IMR-90 (cell line): ENCODE data around the gene GTPBP6.

Experiments used
- BHLHE40 ChIP-seq: fragments of 150-350 bp; IDR thresholded peaks from 2 replicates; pipeline ENCODE4 v1.6.1; 2016; ENCODE audit warnings: mild to moderate bottlenecking, low read depth, low read length
- CEBPB ChIP-seq: IDR thresholded peaks from 2 replicates; pipeline ENCODE4 v1.6.1; 2012; ENCODE audit warnings: low read depth, low read length, improper control_type of control experiment
- CTCF ChIP-seq: conservative IDR thresholded peaks from 2 replicates; pipeline ENCODE4 v1.5.1; 2012; ENCODE audit warnings: mild to moderate bottlenecking, low read depth, low read length, improper control_type of control experiment
- FOS ChIP-seq: fragments of 150-350 bp; IDR thresholded peaks from 2 replicates; pipeline ENCODE4 v1.6.1; 2016; ENCODE audit warnings: low read depth, low read length
- MAZ ChIP-seq: IDR thresholded peaks from 2 replicates; pipeline ENCODE4 v1.6.1; 2012; ENCODE audit warnings: low read depth, mild to moderate bottlenecking, low read length, improper control_type of control experiment, moderate library complexity, borderline replicate concordance
- MXI1 ChIP-seq: IDR thresholded peaks from 2 replicates; pipeline ENCODE4 v1.6.1; 2012; ENCODE audit warnings: low read depth, mild to moderate bottlenecking, low read length, moderate library complexity, borderline replicate concordance
- POLR2A ChIP-seq: IDR thresholded peaks from 2 replicates; pipeline ENCODE4 v1.6.1; 2012; ENCODE audit warnings: mild to moderate bottlenecking, low read depth, low read length
- RAD21 ChIP-seq: IDR thresholded peaks from 2 replicates; pipeline ENCODE4 v1.6.1; 2012; ENCODE audit warnings: low read length, improper control_type of control experiment
- RFX5 ChIP-seq: IDR thresholded peaks from 2 replicates; pipeline ENCODE4 v1.8.0; 2012; ENCODE audit warnings: low read depth, mild to moderate bottlenecking, low read length, moderate library complexity
- TF ChIP-seq, protein P1 (sequence below): fragments of 150-350 bp; IDR thresholded peaks from 2 replicates; pipeline ENCODE4 v1.6.1; 2017; ENCODE audit warnings: mild to moderate bottlenecking, antibody characterized with exemption, low read length, low read depth

GRCh38 chrX:349702-350101, 31.1 kb upstream of the GTPBP6 start:
- TF ChIP-seq MAZ = no peak
- no peak for TF ChIP-seq MXI1
- no peak for TF ChIP-seq POLR2A
- TF ChIP-seq RAD21 = no peak
- TF ChIP-seq CTCF = no peak
- TF ChIP-seq RFX5 = no peak
- TF ChIP-seq FOS = no peak
- TF ChIP-seq, protein P1, sequence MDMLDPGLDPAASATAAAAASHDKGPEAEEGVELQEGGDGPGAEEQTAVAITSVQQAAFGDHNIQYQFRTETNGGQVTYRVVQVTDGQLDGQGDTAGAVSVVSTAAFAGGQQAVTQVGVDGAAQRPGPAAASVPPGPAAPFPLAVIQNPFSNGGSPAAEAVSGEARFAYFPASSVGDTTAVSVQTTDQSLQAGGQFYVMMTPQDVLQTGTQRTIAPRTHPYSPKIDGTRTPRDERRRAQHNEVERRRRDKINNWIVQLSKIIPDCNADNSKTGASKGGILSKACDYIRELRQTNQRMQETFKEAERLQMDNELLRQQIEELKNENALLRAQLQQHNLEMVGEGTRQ = no peak
- TF ChIP-seq CEBPB = no peak
- no peak for TF ChIP-seq BHLHE40
